ENCODE results near the gene MAOB.

- TF ChIP-seq CTCF (IDR thresholded peaks at IDR 0.05) (no peak), POLR2A (IDR thresholded peaks at IDR 0.05) (no peak)
Measured at GRCh38 chrX:43809463-43809862, 72.8 kb downstream of the MAOB start.
